ENCODE measurements around the gene CBX5. TPM values are rescaled to one million over a fixed set of nuclear protein-coding genes. Genes with fewer than 3 reads are reported as not detected.

CBX5 gene
- 10 to 100 TPM; 19.2 to 32.4 (median 24.0) TPM for total RNA-seq

- no peak for TF ChIP-seq CTCF (IDR thresholded peaks at IDR 0.05; ENCODE audit: low read depth)
Measured at GRCh38 chr12:54279632-54280467, at the start of gene CBX5. Gene CBX5 (minus strand): TSS chr12:54280122. CDS start chr12:54257650, 22,472 bp downstream.

DNA sequence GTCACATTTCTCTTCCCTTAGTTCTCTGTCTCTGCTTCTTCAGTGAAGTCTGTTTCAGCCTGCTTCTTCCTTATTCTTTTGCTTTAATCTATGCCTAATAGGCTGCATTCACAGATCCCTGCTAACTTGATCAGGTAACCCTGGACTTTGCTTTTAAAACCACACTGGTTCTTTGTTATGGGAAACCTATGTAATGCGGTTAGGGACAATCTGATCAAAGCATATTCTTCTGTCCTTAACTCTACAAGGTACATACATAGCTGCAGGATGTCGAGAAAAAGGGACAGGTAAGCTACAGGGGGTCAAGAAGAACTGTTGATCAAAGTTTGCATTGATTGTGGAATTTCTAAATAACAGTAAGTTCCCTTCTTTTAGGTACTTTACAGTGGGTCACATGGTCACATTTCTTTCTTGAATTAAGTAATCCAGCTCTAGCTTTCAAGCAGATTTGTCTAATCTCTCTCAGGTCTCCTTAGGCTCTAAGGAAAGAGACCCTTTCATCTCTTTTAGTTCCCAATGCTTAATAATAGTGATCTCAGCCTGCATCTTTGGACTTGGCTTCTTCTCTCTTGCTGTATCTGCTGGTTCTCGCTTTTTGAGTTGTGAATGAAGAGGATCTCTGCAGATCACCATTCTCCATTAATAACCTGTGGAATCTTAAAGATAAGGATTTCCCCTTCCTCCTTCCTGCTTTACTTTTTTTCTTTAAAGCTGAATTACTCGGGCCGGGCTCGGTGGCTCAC lies 48.8 kb upstream of the CBX5 start:
- TF ChIP-seq CTCF (IDR thresholded peaks at IDR 0.05; ENCODE audit: low read depth), result no peak

- TF ChIP-seq CTCF (IDR thresholded peaks at IDR 0.05; ENCODE audit: low read depth), result no peak
Measured at GRCh38 chr12:54324617-54325441, 44.9 kb upstream of the CBX5 start, which contains the start of gene COPZ1. Gene COPZ1 (plus strand): TSS chr12:54325131. CDS start chr12:54325164, 33 bp downstream.

- TF ChIP-seq CTCF (IDR thresholded peaks at IDR 0.05; ENCODE audit: low read depth), result no peak
Measured at GRCh38 chr12:54321363-54321762, 41.4 kb upstream of the CBX5 start.

GRCh38 chr12:54311051-54311450 lies 31.1 kb upstream of the CBX5 start:
- TF ChIP-seq CTCF (IDR thresholded peaks at IDR 0.05; ENCODE audit: low read depth), result no peak

DNA sequence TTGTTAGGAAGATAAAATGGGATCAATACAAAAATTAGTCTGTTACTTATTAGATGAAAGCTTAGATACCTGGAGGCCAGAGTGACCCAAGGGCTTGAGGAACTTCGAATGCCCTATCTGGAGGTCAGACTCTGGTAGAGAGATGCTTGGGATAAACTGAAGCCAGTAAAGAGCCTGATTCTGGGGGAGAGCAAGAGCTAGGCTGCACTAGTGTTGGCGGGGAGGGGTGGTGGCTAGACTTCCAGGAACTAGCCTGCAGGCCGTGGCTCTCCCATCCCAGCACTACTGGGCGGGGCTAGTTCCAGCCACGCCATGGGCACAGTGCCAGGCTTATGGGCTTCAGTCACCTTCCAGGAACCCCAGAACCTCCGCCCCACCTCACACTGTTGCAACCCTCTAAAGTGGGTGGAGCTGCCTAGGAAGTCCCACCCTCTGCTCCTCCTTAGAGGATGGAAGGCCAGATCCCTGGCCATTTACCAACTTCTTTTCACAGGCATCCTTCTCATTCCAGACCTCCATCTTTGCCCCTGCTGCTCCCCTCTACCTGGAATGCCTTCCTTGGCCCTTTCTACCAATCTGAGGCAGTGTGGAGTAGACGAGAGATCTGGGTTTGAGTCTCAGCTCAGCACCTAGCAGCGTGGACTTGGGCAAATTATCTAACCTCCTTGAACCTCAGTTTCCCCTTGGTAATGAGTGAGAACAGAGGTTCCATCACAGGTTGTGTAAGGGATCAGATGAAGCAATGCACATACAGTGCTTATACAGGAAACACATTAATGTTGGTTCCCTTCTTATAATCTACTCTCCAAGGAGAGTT lies 27.2 kb upstream of the CBX5 start:
- TF ChIP-seq CTCF (IDR thresholded peaks at IDR 0.05; ENCODE audit: low read depth), result no peak
